HG02642 (cell line): ENCODE data around the gene ADGRE2.

Experiments used
- ATAC-seq: cut with Tn5 transposase; IDR thresholded peaks from one replicate; pipeline ENCODE4 v1.9.1; 2021; ENCODE audit warnings: mild to moderate bottlenecking; ENCODE audit not compliant: unreplicated experiment, poor library complexity

The ADGRE2 gene

DNA sequence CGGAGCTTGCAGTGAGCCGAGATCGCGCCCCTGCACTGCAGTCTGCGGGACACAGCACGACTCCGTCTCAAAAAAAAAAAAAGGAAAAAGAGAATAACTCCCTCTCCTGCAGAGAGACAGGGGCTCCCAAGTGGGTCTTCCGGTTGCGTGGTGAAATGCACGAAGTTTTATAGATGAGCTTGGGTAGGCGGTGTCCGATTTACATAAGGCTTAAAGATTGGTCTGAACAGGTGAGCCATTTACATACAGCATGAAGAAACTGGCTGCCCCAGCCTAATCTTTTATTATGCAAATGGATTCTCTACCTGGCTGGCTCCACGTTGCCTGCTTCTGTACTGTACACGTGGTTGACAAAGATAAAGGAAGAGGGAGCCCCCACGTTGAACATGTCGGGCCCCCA is 19.5 kb downstream of the ADGRE2 start:
- no peak for ATAC-seq

DNA sequence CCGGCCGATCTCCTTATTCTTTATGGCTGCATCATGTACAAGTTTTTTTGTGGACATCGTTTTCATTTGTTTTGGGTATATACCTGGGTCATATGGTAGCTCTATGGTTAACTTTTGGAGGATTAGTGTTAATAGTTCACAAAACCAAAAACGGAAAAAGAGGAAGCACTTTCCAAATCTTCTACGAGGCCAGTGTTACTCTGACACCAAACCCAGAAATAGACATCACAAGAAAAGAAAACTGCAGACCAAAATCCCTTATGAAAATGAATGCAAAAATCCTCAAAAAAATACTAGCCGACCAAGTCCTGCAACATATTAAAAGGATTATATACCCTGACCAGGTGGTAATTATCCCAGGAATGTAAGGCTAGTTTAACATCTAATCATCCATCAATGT is 29.8 kb downstream of the ADGRE2 start:
- ATAC-seq: no peak

DNA sequence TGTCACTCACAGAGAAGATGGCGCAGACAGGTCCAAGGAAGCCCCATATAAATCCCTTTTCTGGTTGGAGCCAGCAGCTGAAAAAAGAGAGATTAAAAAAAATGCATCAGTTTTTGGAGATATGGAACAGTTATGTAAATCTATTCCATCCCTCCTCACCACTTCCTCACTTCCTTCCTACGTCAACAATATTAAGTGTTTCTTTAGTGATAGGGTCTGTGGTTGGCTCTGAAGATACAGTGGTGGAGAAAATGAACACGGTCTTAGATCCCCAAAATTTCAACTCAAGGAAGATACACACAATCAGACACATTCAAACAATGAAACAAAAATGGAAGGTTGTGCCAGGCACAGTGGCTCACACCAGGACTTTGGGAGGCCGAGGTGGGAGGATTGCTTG is 31.5 kb downstream of the ADGRE2 start:
- ATAC-seq: no peak

DNA sequence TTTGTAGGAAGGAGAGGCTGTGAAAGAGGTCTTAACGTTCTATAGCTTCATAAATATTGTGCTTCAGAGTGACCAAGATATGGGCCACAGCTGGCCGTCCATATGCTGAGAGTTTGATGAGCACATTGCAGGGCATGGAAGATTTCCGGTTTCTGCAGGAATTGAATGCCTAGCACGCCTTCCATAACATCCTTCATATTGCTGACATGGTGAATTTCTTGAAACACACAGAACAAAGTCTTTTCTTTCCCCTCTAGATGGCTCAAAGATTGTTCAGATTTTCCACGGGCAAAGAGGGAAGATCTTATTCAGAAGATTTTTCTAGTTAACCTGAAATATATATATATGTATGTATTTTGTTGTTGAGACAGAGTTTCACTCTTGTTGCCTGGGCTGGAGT is 42.4 kb downstream of the ADGRE2 start:
- ATAC-seq: no peak

DNA sequence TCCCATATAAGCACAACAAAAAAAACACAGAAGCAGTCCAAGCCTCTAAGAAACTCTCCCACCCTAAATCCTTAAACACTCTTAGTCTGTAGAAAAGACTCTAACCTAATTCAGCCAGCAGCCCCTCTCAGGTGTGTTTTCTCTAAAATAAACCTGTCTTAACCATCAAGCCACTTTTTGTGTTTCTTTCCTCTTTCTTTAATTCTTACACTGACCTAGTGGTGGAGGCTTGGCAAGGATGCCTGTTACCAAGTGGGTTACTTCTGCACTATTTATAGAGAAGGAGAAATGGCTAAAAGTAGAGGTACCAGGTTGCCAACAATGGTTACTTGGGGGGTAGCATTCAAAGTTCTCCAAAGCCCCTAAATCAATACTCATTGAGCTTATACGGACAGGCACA is 44.8 kb downstream of the ADGRE2 start:
- ATAC-seq: no peak

DNA sequence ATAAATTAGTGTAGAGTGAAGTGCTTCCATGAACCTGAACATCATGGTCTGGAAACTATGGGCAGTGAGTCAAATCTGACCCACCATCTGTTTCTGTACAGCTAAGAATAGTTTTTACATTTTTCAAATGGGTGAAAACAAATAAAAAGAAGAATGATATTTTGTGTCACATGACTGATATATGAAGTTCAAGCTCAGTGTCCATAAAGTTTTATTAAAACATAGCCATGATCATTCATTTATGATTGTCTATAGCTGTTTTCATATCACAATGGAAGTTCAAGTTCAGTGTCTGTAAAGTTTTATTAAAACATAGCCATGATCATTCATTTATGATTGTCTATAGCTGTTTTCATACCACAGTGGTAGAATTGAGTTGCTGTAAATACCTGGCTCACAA is 45.9 kb downstream of the ADGRE2 start:
- no peak for ATAC-seq

DNA sequence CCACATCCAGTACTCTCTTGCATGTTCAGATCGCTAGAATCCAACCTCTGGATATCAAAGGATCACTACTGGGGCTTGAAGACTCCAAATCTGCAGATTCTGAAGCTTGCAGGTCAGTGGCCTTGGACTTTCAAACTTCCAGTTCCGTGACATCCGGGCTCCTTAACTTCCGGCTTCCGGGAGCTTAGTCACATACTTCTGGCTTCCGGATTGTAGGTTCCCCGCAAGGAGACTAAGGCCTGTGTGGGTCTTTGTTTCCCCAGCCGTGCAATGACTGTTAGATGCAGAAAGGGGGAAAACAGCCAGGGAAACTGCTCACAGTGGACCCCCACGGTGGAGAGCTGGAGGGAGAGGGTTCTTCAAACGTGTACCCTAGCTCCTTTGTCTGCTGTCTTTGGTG is 47.2 kb downstream of the ADGRE2 start:
- ATAC-seq: no peak

DNA sequence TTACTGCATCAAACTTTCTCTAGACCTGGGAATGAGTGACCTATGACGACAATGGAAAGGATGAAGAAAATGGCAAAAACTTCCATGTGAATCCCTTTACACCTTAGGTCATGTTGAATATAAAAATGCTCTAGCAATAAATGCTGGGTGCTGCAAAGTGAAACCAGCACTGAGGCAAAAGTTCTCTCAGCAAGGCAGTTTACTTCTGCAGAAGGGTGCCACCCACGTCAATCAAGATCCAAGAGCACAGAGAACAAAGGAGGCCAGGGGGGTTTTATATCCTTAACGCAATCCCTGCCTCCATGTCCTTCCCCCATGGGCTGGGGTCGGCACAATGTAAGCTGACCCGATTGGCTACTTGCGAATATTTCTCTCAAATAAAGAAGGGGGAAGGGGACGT is 49.8 kb downstream of the ADGRE2 start:
- ATAC-seq: no peak

DNA sequence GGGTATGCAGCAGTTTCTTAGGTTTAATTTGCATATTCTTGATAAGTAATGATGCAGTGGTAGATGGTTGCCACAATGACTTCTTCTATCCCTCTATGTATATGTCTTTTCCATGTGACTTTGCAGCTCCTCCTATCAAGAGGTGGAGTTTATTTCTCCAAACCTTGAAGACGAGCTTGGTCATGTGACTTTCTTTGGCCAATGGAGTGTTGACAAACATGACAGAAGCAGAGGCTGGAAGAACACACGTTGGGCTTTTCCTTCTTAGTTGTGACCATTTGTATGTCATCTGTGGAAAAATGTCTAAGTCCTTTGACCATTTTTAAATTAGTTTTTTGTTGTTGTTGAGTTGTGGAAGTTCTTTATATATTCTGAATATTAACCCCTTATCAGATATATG is 56.2 kb downstream of the ADGRE2 start:
- no peak for ATAC-seq

DNA sequence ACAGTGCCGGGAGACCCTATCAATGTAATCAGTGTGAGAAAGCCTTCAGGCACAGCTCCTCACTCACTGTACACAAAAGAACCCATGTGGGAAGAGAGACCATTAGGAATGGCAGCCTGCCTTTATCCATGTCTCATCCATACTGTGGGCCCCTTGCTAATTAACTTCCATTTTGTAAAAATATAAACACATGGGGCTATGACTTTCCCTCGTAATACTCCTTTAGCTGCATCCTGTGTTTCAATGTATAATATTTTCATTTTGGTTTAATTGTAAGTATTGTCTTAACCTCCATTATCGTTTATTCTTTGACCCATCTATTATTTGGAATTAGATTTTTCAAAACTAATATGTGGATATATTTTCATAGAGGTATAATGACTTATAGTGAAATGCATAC is 59.2 kb downstream of the ADGRE2 start:
- no peak for ATAC-seq

DNA sequence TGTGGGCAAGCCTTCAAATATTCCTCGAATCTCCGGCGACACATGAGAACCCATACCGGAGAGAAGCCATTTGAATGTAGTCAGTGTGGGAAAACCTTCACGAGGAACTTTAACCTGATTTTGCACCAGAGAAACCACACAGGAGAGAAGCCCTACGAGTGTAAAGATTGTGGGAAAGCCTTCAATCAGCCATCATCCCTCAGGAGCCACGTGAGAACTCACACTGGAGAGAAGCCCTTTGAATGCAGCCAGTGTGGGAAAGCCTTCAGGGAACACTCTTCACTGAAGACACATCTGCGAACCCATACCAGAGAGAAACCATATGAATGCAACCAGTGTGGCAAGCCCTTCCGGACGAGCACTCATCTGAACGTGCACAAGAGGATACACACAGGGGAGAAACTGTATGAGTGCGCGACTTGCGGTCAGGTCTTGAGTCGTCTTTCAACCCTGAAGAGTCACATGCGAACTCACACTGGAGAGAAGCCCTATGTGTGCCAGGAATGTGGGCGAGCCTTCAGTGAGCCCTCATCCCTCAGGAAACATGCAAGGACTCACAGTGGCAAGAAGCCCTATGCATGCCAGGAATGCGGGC is 59.7 kb downstream of the ADGRE2 start:
- ATAC-seq: no peak

DNA sequence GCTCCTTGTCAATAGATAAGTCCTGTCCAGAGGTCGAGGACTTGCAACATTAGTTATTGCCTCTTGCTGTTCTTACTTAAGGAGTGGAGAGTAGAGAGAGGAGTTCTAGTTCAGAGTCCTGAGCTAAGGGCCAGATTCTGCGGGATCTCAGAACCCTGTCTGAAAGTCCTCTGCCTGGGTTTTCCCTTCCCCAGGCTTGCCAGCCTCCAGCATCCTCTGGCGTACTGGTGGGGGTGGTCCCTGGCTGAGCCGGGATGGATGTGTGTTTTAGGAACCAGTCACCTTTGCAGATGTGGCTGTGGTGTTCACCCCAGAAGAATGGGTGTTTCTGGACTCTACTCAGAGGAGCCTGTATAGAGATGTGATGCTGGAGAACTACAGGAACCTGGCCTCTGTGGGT is 62.5 kb downstream of the ADGRE2 start:
- ATAC-seq: no peak

DNA sequence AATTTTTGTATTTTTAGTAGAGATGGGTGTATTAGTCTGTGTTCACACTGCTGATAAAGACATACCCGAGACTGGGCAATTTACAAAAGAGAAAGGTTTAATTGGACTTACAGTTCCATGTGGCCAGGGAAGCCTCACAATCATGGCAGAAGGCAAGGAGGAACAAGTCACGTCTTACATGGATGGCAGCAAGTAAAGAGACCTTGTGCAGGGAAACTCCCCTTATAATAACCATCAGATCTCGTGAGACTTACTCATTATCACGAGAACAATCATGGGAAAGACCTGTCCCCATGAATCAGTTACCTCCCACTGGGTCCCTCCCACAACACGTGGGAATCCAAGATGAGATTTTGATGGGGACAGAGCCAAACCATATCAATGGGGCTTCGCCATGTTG is 73.9 kb downstream of the ADGRE2 start:
- no peak for ATAC-seq

DNA sequence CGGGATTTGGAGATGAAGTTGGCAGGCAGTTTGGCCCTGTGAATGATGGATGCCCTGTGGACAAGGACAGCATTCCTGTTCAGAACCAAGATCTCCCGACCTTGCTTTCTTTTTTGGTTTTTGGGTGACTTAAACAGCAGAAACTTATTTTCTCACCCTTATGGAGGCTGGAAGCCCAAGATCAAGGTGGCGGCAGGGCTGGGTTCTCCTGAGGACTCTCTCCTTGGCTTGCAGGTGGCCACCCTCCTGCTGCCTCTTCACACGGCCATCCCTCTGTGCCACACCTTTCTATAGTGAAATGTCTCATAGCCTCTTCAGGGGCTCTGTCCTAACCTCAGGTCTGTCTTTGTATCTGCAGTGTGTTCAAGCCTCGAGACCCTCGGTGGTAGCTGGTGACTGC is 74.5 kb downstream of the ADGRE2 start:
- no peak for ATAC-seq

DNA sequence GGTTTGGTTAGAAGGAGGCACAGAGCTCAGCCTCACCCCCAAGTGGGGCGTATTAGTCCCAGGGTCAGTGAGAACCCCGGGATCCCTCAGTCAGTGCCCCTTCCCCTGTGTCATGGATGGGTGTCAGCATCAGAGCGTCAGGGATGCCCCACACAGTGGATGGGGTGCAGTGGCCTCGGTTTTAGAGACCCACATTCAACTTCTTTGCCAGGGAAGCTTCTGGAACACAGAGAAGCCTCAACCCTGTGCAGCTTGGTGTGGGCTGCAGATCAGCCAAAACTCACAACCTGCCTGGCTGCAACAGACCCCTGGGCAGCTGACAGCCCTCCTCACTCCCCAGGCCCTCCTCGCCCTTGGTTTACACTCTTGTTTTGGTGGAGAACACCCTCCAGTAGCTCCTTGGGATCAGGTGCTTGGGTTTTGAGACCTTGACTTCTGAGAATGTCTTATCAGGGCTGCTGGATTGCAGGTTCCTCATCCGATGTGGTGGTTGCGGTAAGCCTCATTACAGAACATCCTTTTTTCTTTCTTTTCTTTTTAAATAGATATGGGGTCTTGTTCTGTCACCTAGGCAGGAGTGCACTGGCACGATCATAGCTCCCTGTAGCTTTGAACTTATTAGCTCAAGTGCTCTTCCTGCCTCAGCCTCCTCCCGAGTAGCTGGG is 77.5 kb downstream of the ADGRE2 start:
- ATAC-seq: no peak

DNA sequence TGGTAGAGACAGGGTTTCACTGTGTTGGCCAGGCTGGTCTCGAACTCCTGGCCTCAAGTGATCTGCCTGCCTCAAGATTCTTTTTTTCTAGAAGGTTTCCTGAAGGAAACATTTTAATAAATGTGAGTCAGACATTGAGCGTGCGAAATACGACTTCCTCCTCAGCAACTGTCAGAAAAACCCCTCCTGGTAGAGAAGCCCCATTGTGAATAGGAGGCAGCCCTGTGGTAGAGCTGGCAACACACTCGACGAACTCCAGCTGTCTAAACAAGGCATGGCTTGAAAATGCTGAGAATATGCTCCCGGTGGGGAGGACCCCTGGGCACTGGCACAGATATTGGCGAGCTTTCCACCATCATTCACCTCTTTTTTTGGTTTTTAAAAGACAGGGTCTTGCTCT is 78.7 kb downstream of the ADGRE2 start:
- ATAC-seq: no peak

DNA sequence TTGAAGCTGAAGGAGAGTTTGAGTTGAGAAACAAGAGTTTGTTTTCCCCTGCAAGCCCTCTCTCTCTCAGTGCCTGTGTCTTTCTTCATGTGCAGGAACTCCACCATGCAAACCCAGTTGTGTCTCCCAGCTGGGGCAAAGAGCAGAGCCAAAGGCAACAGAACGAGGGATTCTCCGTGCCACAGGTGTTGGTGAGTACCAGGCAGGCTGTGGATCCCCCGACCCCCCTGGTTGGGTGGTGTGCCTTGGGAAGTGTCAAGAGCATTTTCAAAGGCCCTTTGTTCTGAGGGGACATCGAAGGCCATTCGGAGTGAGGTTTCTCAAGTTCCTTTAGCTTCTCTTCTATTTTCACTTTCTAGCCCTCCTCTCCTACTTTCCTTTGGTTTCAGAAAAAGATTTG is 82.9 kb downstream of the ADGRE2 start:
- no peak for ATAC-seq

DNA sequence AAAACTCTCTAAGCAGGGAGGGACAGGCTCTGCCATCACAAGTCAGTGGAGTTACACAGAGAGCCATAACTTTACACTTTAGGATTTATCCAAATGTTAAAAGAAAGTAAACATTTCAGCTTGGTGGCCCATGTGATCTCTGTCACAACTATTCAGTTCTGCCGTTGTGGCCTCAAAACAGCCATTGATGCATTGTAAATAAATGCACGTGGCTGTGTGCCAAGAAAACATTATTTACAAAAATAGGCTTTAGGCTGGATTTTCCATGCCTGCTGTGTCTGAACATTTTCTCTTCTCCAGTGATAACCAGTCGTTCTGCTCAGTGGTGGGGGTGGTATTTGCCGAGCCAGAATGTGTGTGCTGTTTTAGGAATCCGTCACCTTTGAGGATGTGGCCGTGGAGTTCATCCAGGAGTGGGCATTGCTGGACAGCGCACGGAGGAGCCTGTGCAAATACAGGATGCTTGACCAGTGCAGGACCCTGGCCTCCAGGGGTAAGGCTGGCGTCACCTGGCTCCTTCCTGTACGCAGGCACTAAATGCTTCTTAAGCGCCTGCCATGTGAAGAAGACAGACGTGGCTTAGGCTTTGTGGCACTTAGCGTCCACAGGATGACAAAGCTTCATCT is 83.6 kb downstream of the ADGRE2 start:
- no peak for ATAC-seq

DNA sequence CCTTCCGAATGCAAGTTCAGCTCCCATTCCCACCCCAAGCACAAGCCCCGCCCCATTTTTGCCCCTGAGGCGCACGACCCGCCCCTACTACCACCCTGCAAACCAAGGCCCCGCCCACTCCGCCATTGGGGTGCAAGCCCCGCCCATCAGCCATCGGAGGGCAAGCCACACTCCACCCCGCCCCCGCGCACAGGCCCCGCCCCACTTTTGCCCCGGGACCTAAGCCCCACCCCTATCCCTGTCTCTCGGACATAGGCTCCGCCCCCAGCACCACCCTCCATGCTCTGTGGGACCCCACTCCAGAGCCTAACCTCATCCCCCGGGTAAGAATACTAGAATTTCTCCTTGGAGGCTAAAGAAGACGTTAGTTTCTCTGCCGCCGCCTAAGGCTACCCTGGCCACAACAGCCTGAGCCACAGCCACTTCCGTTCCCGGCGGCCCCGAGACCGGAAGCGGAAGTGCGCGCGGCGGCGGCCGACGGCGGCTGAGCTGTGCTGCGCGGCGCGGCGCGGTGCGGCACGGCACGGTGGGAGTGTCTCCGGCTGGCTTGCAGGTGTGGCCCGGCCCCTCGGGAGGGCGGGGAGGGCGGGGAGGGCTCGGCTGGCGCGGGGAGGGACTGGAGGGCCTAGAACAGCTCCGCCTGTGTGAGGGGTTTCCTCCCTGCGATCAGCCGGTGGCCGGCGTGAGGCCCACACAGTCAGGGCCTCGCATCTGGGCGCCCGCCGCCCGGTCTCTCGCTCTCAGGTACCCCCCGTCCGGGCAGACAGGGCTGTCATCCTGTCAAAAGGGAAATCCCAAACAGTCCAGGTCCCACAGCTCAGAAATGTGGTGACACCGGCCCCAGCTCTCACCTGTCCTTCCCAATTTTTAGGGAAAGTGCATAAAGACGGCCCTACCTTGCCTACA is 88.5 kb downstream of the ADGRE2 start, which contains the start of gene ZNF333:
Gene ZNF333 (plus strand): TSS at position 451 of the 906 bp plus-strand sequence. CDS start 3,444 bp downstream, outside the sequence.
- ATAC-seq: peak; percentile 95

DNA sequence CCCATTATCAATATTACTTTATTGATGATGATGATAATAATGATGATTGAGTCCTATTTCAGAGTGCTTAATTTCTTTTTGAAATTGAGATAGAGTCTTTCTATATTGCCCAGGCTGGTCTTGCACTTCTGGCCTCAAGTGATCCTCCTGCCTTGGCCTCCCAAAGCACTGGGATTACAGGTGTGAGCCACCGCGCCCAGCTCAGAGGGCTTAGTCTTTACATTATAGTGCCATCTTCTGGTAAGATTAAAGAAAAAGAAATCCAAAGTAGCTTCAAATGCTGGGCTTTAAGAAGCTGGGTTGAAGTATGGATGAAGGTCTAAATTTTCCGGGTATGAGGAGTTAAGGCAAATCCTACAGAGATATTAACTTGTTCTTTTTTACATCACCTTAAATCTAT is 91.9 kb downstream of the ADGRE2 start:
- no peak for ATAC-seq

DNA sequence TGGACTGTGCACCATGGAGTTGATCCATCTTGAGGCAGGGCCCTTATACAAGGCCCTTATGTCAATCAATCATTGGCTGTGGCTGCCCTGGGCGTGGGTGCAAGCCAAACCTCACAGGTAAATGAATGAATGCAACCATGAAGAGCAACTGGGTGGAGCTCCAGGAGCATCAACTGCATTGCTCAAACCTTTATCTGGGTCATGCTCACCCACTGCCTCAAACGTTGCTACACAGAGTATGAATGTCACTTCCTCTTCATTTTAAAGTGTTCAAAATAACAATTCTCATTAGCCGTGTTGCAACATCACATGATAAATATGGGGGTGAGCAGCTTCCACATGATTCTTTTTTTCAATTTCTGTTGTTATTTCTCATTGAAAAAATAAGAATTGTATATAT is 94.9 kb downstream of the ADGRE2 start:
- ATAC-seq: no peak
